ENCODE data around the gene ZNF669.

Gene ZNF669

DNA sequence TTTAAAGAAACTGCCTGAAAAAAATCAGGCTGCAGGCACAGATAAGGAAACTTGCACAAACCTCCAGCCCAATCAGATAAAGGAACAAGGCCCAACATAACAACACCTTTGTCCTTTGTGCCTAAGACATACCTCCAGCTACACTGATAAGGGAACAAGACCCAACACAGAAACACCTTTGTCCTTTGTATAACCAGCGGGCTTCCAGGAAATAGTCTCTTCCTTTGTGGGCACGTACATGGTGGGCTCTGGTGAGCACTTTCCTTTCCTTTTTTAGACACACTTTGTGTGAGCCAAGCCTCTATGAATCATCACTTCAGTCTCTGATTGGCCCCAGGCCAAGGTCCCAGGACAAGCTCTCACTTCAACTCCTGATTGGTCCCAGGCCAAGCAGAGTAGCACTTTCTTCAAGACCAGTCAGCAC is 49.2 kb downstream of the ZNF669 start:
- no peak for DNase-seq

Measured in activated naive CD4-positive, alpha-beta T cell (primary cell).